ENCODE measurements around the gene MACROH2A2.
A peak's percentile ranks its signal among the peaks of the same experiment; 100 is the strongest.
"Not testable (repeated sequence)": the region's sequence is repeated elsewhere in the genome, so short reads cannot be mapped to it uniquely, and the experiment has no call there.

MACROH2A2 gene

DNA sequence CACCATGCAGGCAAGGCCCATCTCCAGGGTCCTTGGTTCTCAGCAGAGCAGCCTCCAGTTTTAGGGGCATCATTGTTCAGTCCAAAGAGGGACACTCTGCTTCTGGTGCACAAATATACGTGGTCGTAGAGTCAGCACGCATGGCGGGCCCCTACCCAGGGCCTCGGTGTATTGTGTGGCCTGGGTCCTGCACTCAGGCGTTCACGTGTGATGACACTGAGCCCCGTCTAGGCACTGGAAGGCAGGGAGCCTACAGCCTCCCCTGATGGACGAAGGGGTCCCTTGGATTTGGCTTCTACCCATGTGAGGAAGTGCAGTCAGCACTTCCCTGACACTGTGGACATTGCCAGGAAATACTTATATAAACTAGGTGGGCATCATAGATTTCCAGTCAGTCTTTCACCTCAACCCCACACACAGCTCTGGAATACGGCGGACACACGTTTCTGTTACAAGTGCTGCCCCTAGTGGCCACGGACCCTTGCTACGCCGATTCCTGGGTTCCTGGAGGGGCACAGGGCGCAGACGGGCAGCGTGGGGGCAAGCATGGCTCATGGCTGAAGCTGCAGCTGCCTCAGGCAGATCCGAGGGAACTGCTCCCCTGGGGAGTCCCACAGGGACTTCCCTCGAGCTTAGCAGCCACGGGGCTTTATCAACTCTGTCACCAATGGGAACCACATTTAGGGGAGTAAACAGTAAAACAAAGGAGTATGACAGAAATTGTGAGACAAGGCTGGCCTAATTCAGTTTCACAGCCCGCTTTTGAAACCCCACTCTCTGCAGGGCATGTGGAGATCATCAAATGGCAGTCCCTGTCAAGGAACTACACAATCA lies 54.5 kb downstream of the MACROH2A2 start:
- no peak for FAIRE-seq

GRCh38 chr10:70109064-70109729 lies 56.6 kb downstream of the MACROH2A2 start:
- FAIRE-seq, result peak; percentile 71

DNA sequence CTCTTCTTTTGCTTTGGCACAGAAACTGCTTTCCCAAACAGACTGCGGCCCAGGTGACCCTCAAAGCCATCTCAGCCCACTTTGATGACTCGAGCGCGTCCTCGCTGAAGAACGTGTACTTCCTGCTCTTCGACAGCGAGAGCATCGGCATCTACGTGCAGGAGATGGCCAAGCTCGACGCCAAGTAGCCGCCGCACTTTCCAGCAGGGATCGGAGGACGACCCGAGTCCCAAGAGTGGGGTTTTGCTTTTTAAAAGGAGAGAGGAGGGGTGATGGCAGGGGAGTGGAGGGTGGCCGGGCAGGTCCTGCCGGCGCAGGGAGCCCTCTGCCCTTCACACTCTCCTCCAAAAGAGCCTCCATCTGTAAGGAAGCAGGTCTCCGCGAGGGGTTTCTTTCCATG lies 58.9 kb downstream of the MACROH2A2 start:
- no peak for FAIRE-seq

DNA sequence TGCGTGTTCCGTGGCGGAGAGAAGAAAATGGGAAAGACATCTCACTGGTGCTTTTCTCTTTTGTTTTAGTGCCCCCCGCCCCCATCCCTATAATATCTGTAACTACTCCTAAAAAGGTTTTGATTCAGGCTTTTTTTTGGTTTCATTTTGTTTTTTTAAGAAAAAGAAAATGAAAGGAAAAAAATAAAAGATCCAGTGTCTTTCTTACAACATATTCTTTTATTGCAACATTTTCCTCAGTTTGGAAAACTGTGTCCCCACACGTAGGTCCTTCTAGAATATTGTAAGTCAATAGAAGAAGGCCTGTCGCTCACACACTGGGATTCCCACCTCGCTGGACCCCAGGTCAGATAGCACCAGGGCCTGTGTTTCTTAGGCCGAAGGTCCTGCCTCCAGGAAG lies 59.4 kb downstream of the MACROH2A2 start:
- no peak for FAIRE-seq

DNA sequence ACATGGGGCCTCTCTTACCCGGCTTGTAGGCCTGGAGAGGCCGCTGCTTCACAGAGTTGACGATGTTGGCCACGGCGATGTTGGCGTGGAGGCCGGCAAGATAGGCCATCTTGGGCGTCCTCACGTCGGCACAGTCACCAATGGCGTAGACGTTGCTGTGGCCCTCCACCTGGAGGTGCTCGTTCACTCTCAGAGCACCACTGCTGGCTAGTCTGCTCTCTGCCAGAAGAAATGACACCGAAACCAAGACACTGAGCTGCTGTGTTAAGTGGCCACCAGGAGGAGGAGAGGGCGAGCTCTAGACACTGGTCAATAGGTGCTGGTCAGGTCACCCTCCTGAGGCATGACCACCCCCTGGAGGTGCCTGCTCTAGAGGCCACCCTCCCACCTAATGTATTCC lies 62.3 kb downstream of the MACROH2A2 start:
- no peak for FAIRE-seq

DNA sequence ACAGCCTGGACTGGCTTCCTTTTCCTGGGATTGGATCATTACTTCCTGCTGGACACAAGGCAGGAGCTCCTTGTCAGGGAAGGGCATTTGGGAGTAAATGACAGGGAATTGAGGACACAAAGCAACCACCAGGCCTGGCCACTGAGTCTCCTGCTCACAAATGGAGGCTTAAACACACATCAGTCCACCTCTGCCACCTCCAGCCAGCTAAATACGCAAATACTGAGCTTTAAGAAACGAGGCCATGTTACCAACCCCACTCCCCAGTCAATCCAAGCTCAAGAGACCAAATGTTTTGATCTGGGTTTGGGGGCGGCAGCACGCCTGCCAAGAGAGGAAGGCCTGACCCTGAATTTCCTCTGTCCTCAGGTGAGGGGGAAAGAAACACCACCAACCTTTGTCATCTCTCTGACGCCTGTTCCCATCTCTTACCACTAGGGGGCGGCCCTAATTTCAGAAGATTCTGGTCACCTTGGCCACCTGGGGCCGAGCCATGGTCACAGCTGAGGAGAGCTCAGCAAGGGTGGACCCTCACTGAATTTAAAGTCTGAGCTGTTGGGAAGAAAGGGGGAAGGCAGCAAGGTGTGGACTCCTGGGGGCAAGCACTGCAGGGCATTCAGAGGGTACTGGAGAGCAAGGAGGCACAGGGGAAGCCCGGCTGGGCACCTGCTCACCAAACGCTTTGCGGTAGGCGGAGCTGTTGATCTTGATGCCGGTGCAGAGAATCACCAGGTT lies 63.5 kb downstream of the MACROH2A2 start:
- FAIRE-seq, result no peak

DNA sequence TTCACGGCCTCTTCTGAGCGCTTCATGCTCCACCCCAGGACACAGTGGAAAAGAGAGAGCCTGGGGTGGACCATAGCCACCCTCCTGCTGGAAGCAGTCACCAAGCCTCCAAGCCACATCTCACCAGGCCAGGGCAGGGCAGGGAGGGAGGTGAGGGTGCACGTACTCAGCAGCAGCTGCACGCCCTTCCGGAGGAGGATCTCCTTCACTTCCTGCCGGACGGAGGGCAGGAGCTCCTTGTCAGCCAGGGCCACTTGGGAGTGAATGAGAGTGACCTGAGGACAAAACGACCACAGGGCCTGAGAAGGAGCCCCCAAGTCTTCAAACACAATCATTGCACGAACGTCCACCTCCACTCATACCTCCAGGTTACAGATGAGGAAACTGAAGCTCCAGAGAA lies 65.0 kb downstream of the MACROH2A2 start:
- no peak for FAIRE-seq

DNA sequence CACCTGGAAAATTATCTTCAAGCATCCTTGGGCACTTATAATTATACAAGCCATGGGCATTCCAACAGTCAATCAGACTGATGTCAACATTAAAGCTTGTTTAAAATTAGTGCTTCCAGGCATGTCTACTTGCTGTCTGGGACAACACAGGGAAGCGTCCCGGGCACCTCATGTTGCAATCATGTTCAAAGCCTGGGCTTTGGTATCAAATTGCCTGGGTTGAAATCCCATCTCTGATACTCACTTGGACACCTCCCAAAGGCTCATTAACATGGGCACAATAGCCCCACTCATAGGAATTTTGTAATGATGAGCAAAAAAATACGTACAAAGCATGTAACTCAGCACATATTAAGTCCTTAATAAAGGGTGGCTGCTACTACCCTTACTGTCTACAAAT lies 65.5 kb downstream of the MACROH2A2 start:
- FAIRE-seq, result no peak

GRCh38 chr10:70119197-70119596 lies 66.6 kb downstream of the MACROH2A2 start:
- FAIRE-seq, result no peak

DNA sequence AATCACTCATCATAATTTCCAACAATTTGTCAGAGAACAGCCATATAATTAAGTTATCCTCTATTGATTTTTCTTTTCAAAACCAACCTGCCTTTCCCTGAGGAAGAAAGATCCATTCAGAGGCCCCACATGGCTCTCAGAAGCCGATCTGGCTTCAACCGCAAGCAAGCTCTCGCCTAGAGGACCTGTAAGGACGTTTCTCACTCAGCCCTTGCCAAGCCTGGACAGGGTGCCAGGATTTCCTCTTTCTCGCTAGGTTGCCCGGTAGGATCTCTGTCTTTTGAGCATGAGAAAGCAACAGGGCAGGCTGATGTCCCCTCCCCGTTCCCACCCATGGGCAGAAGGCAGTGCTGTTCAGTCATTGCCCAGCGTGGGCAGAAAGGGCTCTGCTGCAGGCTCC lies 67.0 kb downstream of the MACROH2A2 start:
- no peak for FAIRE-seq

- FAIRE-seq, result no peak
Observed at GRCh38 chr10:70120417-70120816, 67.8 kb downstream of the MACROH2A2 start.

DNA sequence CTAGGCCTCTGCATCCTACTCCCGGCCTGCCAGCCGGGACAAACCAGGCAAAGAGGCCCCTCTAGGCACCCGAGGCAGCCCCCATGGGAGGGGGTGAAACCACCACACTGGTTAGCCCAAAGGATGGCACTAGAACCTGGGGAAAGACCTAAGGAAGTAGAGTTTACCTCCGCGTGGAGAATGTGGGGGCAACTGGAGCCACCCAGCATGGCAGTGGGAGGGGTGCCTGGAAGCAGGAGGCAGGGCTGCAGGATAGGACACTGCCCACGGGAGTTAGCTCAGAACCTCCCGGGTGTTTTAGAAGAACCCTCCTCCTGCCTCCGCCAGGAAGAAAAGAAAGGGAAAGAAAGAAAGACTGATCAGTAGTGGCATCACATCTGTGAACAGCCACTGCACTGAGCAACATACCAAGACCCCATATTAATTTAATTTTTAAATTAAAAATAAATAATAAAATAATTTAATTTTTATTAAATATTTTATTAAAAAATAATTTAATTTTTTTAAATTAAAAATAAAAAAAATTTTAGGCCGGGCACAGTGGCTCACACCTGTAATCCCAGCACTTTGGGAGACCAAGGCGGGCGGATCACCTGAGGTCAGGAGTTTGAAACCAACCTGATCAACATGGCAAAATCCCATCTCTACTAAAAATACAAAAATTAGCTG lies 68.8 kb downstream of the MACROH2A2 start:
- no peak for FAIRE-seq

DNA sequence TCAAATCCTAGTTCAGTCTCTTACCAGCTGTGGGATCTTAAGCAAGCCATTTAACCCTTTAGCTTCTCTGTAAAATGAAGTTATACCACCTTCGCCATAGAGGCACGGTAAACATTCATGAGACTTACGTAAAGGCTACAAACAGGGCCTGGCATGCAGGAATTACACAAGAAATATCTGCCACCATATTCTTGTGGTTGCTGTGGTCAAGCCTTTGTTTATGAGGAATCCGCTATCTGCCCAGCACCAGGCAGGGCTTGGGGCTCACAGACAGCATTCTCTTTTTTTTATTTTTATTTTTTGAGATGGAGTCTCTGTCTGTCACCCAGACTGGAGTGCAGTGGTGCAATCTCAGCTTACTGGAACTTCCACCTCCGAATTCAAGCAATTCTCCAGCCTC lies 70.1 kb downstream of the MACROH2A2 start:
- no peak for FAIRE-seq

DNA sequence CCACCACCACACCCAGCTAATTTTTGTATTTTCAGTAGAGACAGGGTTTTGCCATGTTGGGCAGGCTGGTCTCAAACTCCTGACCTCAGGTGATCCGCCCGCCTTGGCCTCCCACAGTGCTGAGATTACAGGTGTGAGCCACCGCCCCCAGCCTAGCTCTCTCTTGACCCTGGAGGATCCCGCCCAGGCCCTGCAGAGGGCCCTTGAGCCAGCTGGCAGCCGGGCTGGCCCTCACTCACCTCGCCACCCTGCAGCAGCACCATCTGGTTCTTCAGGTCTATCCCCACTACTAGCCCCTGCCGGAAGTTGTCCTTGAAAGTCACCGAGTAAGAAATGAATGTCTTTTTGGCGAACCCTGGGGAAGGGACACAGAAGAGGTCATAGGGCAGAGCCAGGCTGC lies 70.5 kb downstream of the MACROH2A2 start:
- FAIRE-seq, result not testable (repeated sequence)

DNA sequence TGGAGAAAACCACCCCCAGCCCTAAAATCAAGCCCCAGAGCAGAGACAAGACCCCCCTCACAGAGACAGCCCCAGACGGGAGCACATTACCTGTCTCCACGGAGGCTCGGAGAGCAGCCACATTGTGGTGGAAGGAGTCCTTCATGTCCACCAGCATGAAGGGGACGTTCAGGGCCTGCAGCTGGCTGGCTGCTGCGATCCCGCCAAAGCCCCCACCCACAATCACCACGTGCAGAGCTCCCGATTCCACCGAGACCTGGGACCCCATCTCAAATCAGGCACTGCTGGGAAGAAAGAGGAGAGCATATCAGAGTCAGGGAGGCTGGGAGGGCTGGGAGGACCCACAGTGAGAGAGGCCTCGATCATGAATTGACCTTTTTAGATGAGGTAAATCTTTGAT lies 71.2 kb downstream of the MACROH2A2 start:
- FAIRE-seq, result no peak

DNA sequence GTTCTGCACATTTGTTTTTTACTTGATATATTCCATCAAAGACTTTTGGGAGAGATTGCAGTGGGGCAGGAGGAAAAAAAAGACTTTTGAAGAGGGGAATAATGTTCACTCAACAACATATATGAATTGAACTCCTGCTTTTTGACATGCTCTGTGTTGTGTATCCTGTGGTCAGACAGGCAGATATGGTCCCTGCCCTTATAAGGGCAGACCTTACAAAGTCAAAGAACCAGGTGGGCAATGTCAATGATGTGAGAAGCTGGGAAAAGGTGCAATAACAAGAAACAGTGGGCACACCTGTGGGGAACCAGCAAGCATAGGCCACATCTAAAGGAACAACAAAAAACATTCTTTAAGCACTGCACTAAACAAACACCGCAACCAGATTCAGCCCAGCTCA lies 71.8 kb downstream of the MACROH2A2 start:
- no peak for FAIRE-seq

DNA sequence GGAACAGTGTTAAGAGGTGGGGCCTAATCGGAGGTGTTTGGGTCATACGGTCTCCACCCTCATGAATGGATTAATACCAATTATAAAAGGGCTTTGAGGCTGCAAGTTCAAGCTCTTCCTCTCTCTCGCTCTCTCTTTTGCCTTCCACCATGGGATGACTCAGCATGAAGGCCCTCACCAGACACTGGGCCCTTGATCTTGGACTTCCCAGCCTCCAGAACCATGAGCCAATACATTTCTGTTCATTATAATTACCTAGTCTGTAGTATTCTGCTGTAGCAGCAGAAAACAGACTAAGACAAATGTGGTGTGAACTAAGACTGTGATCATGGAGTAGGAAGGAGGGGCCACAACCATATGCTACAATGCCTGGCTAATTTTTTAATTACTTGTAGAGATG lies 72.3 kb downstream of the MACROH2A2 start:
- no peak for FAIRE-seq

GRCh38 chr10:70125918-70126552 lies 73.4 kb downstream of the MACROH2A2 start:
- FAIRE-seq, result no peak

GRCh38 chr10:70126700-70127395 lies 74.2 kb downstream of the MACROH2A2 start:
- FAIRE-seq, result no peak

GRCh38 chr10:70130878-70131559 lies 78.4 kb downstream of the MACROH2A2 start:
- FAIRE-seq, result no peak

DNA sequence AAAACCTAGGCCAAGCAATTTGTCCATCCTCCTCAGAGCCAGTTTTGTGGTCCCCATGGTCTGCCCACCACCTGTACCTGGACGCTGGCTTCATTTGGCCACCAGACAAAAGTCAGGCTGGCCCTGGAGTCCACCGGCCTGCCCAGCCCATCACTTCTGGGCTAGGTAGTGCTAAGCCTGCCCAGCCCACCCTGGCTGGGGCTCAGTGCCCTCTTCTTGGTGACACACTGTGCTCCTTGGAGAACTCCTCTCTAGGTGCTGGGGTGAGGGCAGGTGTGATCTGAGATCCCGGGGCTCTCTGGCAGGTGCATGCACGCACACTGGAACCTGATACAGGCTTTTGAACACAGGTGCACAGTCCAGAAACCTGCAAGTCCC lies 78.9 kb downstream of the MACROH2A2 start:
- FAIRE-seq, result no peak

Measured in islet of Langerhans (tissue), 1 donor.